ENCODE data around the gene ST8SIA1.
"Not testable (repeated sequence)": the region's sequence is repeated elsewhere in the genome, so short reads cannot be mapped to it uniquely, and the experiment has no call there.

Gene ST8SIA1, protein sequence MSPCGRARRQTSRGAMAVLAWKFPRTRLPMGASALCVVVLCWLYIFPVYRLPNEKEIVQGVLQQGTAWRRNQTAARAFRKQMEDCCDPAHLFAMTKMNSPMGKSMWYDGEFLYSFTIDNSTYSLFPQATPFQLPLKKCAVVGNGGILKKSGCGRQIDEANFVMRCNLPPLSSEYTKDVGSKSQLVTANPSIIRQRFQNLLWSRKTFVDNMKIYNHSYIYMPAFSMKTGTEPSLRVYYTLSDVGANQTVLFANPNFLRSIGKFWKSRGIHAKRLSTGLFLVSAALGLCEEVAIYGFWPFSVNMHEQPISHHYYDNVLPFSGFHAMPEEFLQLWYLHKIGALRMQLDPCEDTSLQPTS

GRCh38 chr12:22334410-22335100 lies at the start of gene ST8SIA1:
Gene ST8SIA1 (minus strand): TSS chr12:22334707. CDS start chr12:22334232, 475 bp downstream.
- H3K36me3 ChIP-seq (ENCODE audit: insufficient read depth) = no peaks in the 10 kb centered on the region
- H3K27me3 ChIP-seq (ENCODE audit: insufficient read depth, low read depth) = no peaks in the 10 kb centered on the region
- peak within 1 kb of the TSS; percentile 58 for H3K27ac ChIP-seq
- H3K4me2 ChIP-seq = peak within 1 kb of the TSS; percentile 46
- H3K79me2 ChIP-seq (ENCODE audit: insufficient read depth, low read depth) = no peaks in the 10 kb centered on the region
- no peaks in the 10 kb centered on the region for H4K20me1 ChIP-seq (ENCODE audit: insufficient read depth)
- peak within 1 kb of the TSS; percentile 69 for H3K9ac ChIP-seq
- H2AFZ ChIP-seq (ENCODE audit: low read depth) = peak within 1 kb of the TSS; percentile 91
- TF ChIP-seq, protein P1, sequence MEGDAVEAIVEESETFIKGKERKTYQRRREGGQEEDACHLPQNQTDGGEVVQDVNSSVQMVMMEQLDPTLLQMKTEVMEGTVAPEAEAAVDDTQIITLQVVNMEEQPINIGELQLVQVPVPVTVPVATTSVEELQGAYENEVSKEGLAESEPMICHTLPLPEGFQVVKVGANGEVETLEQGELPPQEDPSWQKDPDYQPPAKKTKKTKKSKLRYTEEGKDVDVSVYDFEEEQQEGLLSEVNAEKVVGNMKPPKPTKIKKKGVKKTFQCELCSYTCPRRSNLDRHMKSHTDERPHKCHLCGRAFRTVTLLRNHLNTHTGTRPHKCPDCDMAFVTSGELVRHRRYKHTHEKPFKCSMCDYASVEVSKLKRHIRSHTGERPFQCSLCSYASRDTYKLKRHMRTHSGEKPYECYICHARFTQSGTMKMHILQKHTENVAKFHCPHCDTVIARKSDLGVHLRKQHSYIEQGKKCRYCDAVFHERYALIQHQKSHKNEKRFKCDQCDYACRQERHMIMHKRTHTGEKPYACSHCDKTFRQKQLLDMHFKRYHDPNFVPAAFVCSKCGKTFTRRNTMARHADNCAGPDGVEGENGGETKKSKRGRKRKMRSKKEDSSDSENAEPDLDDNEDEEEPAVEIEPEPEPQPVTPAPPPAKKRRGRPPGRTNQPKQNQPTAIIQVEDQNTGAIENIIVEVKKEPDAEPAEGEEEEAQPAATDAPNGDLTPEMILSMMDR (conservative IDR thresholded peaks at IDR 0.05; ENCODE audit: low read depth, low read length) = no peak
- H3K4me3 ChIP-seq (IDR thresholded peaks at IDR 0.05; ENCODE audit: insufficient read depth, low read depth, low read length) = peak within 1 kb of the TSS; percentile 49
- H3K4me1 ChIP-seq (ENCODE audit: low read depth, poor library complexity, severe bottlenecking) = peaks cover 7% of the 10 kb centered on the region

GRCh38 chr12:22380031-22380430 lies 45.5 kb upstream of the ST8SIA1 start:
- Histone ChIP-seq H3K79me2 (ENCODE audit: insufficient read depth, low read depth) (no peaks in the 10 kb centered on the region), H3K4me3 (IDR thresholded peaks at IDR 0.05; ENCODE audit: insufficient read depth, low read depth, low read length) (no peak overlapping the region), H3K36me3 (ENCODE audit: insufficient read depth) (no peaks in the 10 kb centered on the region), H3K27me3 (ENCODE audit: insufficient read depth, low read depth) (no peaks in the 10 kb centered on the region), H3K27ac (no peak overlapping the region), H3K9ac (no peak overlapping the region), H3K4me1 (ENCODE audit: low read depth, poor library complexity, severe bottlenecking) (no peaks in the 10 kb centered on the region), H2AFZ (ENCODE audit: low read depth) (no peak overlapping the region), H3K4me2 (no peak overlapping the region), H4K20me1 (ENCODE audit: insufficient read depth) (no peaks in the 10 kb centered on the region)
- TF ChIP-seq, protein P1 (conservative IDR thresholded peaks at IDR 0.05; ENCODE audit: low read depth, low read length) = no peak

GRCh38 chr12:22377731-22378496 lies 43.4 kb upstream of the ST8SIA1 start:
- no peaks in the 10 kb centered on the region for H3K27me3 ChIP-seq (ENCODE audit: insufficient read depth, low read depth)
- no peaks in the 10 kb centered on the region for H3K4me1 ChIP-seq (ENCODE audit: low read depth, poor library complexity, severe bottlenecking)
- H4K20me1 ChIP-seq (ENCODE audit: insufficient read depth) = no peaks in the 10 kb centered on the region
- no peaks in the 10 kb centered on the region for H3K36me3 ChIP-seq (ENCODE audit: insufficient read depth)
- H3K4me3 ChIP-seq (IDR thresholded peaks at IDR 0.05; ENCODE audit: insufficient read depth, low read depth, low read length) = no peak overlapping the region
- H3K9ac ChIP-seq = no peak overlapping the region
- H2AFZ ChIP-seq (ENCODE audit: low read depth) = no peak overlapping the region
- H3K27ac ChIP-seq = no peak overlapping the region
- H3K79me2 ChIP-seq (ENCODE audit: insufficient read depth, low read depth) = no peaks in the 10 kb centered on the region
- H3K4me2 ChIP-seq = no peak overlapping the region
- TF ChIP-seq, protein P1 (conservative IDR thresholded peaks at IDR 0.05; ENCODE audit: low read depth, low read length) = no peak

GRCh38 chr12:22376596-22377150 lies 42.2 kb upstream of the ST8SIA1 start:
- H3K36me3 ChIP-seq (ENCODE audit: insufficient read depth); H3K27me3 ChIP-seq (ENCODE audit: insufficient read depth, low read depth); H3K27ac ChIP-seq; H4K20me1 ChIP-seq (ENCODE audit: insufficient read depth); H2AFZ ChIP-seq (ENCODE audit: low read depth); H3K4me1 ChIP-seq (ENCODE audit: low read depth, poor library complexity, severe bottlenecking); H3K9ac ChIP-seq; H3K79me2 ChIP-seq (ENCODE audit: insufficient read depth, low read depth); H3K4me2 ChIP-seq; H3K4me3 ChIP-seq (IDR thresholded peaks at IDR 0.05; ENCODE audit: insufficient read depth, low read depth, low read length): not testable (repeated sequence)
